Mesothelial cell of epicardium (in vitro differentiated cells): ENCODE measurements around the gene MVK. TPM values are rescaled to one million over a fixed set of nuclear protein-coding genes. Genes with fewer than 3 reads are reported as not detected.

Experiments used
- DNase-seq, 2 experiments: peaks; one replicate each; pipeline ENCODE4 v3.0.0; 2021; ENCODE audit warnings: low spot score in 2 of 2; ENCODE audit not compliant: unreplicated experiment in 2 of 2
- H3K27ac Mint-ChIP-seq: 2 replicates; pipeline ENCODE4 v1.8.0; 2021; ENCODE audit warnings: mixed read lengths
- H3K27me3 Mint-ChIP-seq: 2 replicates; pipeline ENCODE4 v1.8.0; 2021; ENCODE audit warnings: low read depth, mixed read lengths
- H3K36me3 Mint-ChIP-seq: 2 replicates; pipeline ENCODE4 v1.8.0; 2021; ENCODE audit warnings: mixed read lengths
- H3K4me1 Mint-ChIP-seq: 2 replicates; pipeline ENCODE4 v1.8.0; 2021; ENCODE audit warnings: mixed read lengths
- H3K4me3 Mint-ChIP-seq: 2 replicates; pipeline ENCODE4 v1.8.0; 2021; ENCODE audit warnings: mild to moderate bottlenecking, moderate library complexity, mixed read lengths
- H3K9me3 Mint-ChIP-seq: 2 replicates; pipeline ENCODE4 v1.8.0; 2021; ENCODE audit warnings: mixed read lengths
- CTCF ChIP-seq: fragments of 200-600 bp; sonication (generic); IDR thresholded peaks from one replicate; pipeline ENCODE4 v1.5.0; 2021; ENCODE audit warnings: antibody characterized with exemption; ENCODE audit not compliant: unreplicated experiment
- total RNA-seq: library from RNA; stranded (reverse); gene quantifications from 3 replicates; pipeline ENCODE4 v1.2.1, GENCODE V29; 2021

The MVK gene
- total RNA-seq, 1 donor from 2014 or later: 18.0 TPM

GRCh38 chr12:109590566-109590965 is 17.0 kb downstream of the MVK start:
- Mint-ChIP-seq H3K27me3 (no peaks in the 10 kb centered on the region), H3K4me3 (no peak overlapping the region), H3K4me1 (no peaks in the 10 kb centered on the region), H3K27ac (no peak overlapping the region), H3K9me3 (no peaks in the 10 kb centered on the region), H3K36me3 (peaks cover 5% of the 10 kb centered on the region)
- DNase-seq: no peak
- no peak for TF ChIP-seq CTCF

- DNase-seq: no peak
- H3K4me1 Mint-ChIP-seq: no peaks in the 10 kb centered on the region
- H3K27ac Mint-ChIP-seq: no peak overlapping the region
- no peak for TF ChIP-seq CTCF
- no peaks in the 10 kb centered on the region for H3K27me3 Mint-ChIP-seq
- H3K36me3 Mint-ChIP-seq: peaks cover 5% of the 10 kb centered on the region
- H3K9me3 Mint-ChIP-seq: no peaks in the 10 kb centered on the region
- no peak overlapping the region for H3K4me3 Mint-ChIP-seq
Measured at GRCh38 chr12:109591041-109591440, 17.4 kb downstream of the MVK start.

DNA sequence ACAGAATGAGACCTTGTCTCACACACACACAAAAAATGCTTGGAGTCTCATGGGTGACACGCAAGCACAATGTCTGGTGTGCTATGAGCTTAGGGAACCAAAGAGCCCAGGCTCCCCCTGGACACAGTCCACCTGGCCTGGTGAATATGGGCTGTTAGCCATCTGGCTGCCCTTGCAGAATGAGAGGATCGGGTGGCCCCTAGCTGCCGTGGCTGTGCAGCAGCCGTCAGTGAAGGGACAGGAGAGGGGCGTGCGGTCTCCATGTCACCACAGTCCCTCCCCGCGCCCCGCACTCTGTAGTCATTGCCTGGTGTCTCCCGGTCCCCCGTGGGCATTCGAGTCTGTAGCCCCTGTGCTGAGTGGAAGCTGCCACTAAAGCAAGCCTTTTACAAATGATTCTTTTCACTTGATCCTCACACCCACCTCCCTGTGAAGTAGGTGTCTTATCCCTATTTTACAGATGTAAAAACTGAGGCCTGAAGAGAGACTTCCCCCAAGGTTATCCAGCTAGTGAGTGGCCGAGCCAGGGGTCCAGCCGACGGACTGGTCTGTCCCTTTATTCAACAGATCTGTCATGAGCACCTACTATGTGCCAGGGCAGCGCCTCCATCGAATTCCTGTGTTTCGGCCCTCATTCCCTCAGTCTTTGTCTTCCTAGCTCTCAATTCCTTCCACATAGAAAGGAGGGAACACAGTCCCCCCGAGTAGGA is 18.8 kb downstream of the MVK start:
- no peaks in the 10 kb centered on the region for H3K4me1 Mint-ChIP-seq

DNA sequence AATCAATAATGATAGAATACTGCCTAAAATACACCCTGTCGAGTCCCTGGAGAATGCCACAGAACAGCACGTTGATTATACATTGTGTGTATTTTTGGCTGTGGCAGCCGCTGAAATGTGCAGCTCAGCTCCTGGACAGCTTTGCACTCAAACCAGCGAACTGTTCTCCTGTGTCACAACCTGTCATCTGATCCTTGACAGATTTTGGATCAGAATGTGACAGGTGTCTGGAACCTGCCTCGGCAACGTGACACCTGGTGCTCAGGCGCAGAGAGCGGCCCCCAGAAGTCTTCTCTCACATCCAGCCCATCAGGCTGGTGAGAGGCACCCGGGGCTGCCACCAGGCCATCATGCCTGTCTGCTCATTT is 19.3 kb downstream of the MVK start:
- peaks cover 4% of the 10 kb centered on the region for H3K4me1 Mint-ChIP-seq
- DNase-seq: no peak
- no peaks in the 10 kb centered on the region for H3K9me3 Mint-ChIP-seq
- H3K4me3 Mint-ChIP-seq: no peak overlapping the region
- peaks cover 5% of the 10 kb centered on the region for H3K36me3 Mint-ChIP-seq
- no peaks in the 10 kb centered on the region for H3K27me3 Mint-ChIP-seq
- no peak overlapping the region for H3K27ac Mint-ChIP-seq
- no peak for TF ChIP-seq CTCF

More for the DNA sequence above, 18.8 kb downstream of the MVK start:
- DNase-seq: no peak
- no peak for TF ChIP-seq CTCF
- Mint-ChIP-seq H3K27ac (no peak overlapping the region), H3K27me3 (no peaks in the 10 kb centered on the region), H3K4me3 (no peak overlapping the region), H3K36me3 (peaks cover 5% of the 10 kb centered on the region), H3K9me3 (no peaks in the 10 kb centered on the region)

GRCh38 chr12:109594556-109595317 is 21.1 kb downstream of the MVK start:
- Mint-ChIP-seq H3K27me3 (no peaks in the 10 kb centered on the region), H3K4me3 (no peak overlapping the region), H3K36me3 (no peaks in the 10 kb centered on the region), H3K9me3 (no peaks in the 10 kb centered on the region), H3K27ac (no peak overlapping the region), H3K4me1 (peaks cover 8% of the 10 kb centered on the region)
- TF ChIP-seq CTCF: no peak
- no peak for DNase-seq
